ENCODE measurements around the gene RPL13A.

RPL13A gene

DNA sequence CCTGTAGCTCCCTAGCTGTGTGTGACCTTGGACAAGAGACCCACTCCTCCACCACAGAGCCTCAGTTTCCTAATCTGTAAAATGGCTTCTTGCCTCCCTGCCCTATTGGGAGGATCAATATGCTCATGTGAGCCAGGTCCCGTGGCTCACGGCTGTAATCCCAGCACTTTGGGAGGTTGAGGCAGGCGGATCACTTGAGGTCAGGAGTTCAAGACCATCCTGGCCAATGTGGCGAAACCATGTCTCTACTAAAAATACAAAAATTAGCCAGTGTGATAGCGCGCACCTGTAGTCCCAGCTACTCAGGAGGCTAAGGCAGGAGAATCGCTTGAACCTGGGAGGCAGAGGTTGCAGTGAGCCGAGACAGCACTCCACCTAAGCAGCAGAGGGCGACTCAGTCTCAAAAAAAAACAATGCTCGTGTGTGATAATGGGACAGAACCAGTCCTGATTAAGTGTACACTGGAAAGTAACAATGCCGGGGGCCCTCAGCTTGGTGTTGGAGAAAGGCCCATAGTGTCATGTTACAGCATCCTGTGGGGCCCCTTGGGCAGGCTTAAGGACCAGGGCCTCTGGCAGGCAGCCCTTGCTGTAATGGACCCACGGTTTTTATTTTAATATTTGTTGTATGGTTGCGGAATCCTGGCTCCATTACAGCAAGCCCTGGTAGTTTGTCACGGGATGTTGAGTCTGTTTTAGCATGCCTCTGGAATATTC, 15.6 kb downstream of the RPL13A start:
- Histone ChIP-seq H3K9ac (ENCODE audit: low read depth, low read length, poor library complexity, severe bottlenecking) (peak overlapping the region; percentile 15), H3K9me2 (replicated peaks; ENCODE audit: low read depth, low read length) (no peaks in the 10 kb centered on the region), H3K4me3 (ENCODE audit: low read length, poor library complexity, severe bottlenecking) (no peak overlapping the region), H3K4me2 (ENCODE audit: low read depth, low read length, poor library complexity, severe bottlenecking) (no peak overlapping the region), H3F3A (ENCODE audit: low read depth) (peaks cover 5% of the 10 kb centered on the region), H3K36me3 (ENCODE audit: insufficient read depth, low read length) (peaks cover 11% of the 10 kb centered on the region; the same call in 1 of the 2 replicates), H4K20me1 (ENCODE audit: insufficient read depth, low read length, poor library complexity, severe bottlenecking) (peaks cover 26% of the 10 kb centered on the region), H3K4me1 (ENCODE audit: insufficient read depth, low read length, poor library complexity, severe bottlenecking) (peaks cover 38% of the 10 kb centered on the region), H3K79me2 (ENCODE audit: insufficient read depth, low read length) (peaks cover 21% of the 10 kb centered on the region), H3K27me3 (ENCODE audit: insufficient read depth, low read length, poor library complexity, severe bottlenecking) (no peaks in the 10 kb centered on the region), H2AFZ (ENCODE audit: low read length) (no peak overlapping the region), H3K9me3 (ENCODE audit: insufficient read depth, low read depth, low read length) (no peaks in the 10 kb centered on the region)
- no peak for TF ChIP-seq EZH2phosphoT487 (IDR thresholded peaks at IDR 0.05; ENCODE audit: borderline replicate concordance)
- peak; percentile 64 for TF ChIP-seq CTCF (conservative IDR thresholded peaks at IDR 0.05; ENCODE audit: low read length)

GRCh38 chr19:49503582-49503962, 16.2 kb downstream of the RPL13A start:
- H3K4me2 ChIP-seq (ENCODE audit: low read depth, low read length, poor library complexity, severe bottlenecking): no peak overlapping the region
- H3F3A ChIP-seq (ENCODE audit: low read depth): peaks cover 5% of the 10 kb centered on the region
- H3K27me3 ChIP-seq (ENCODE audit: insufficient read depth, low read length, poor library complexity, severe bottlenecking): no peaks in the 10 kb centered on the region
- H3K4me1 ChIP-seq (ENCODE audit: insufficient read depth, low read length, poor library complexity, severe bottlenecking): peaks cover 32% of the 10 kb centered on the region
- H3K9ac ChIP-seq (ENCODE audit: low read depth, low read length, poor library complexity, severe bottlenecking): peak overlapping the region; percentile 15
- no peak overlapping the region for H3K4me3 ChIP-seq (ENCODE audit: low read length, poor library complexity, severe bottlenecking)
- H3K79me2 ChIP-seq (ENCODE audit: insufficient read depth, low read length): peaks cover 15% of the 10 kb centered on the region
- H4K20me1 ChIP-seq (ENCODE audit: insufficient read depth, low read length, poor library complexity, severe bottlenecking): peaks cover 21% of the 10 kb centered on the region
- peaks cover 6% of the 10 kb centered on the region; the same call in 1 of the 2 replicates for H3K36me3 ChIP-seq (ENCODE audit: insufficient read depth, low read length)
- no peak overlapping the region for H2AFZ ChIP-seq (ENCODE audit: low read length)
- H3K9me3 ChIP-seq (ENCODE audit: insufficient read depth, low read depth, low read length): no peaks in the 10 kb centered on the region
- TF ChIP-seq EZH2phosphoT487 (IDR thresholded peaks at IDR 0.05; ENCODE audit: borderline replicate concordance) (no peak), CTCF (conservative IDR thresholded peaks at IDR 0.05; ENCODE audit: low read length) (no peak)
- no peaks in the 10 kb centered on the region for H3K9me2 ChIP-seq (replicated peaks; ENCODE audit: low read depth, low read length)

DNA sequence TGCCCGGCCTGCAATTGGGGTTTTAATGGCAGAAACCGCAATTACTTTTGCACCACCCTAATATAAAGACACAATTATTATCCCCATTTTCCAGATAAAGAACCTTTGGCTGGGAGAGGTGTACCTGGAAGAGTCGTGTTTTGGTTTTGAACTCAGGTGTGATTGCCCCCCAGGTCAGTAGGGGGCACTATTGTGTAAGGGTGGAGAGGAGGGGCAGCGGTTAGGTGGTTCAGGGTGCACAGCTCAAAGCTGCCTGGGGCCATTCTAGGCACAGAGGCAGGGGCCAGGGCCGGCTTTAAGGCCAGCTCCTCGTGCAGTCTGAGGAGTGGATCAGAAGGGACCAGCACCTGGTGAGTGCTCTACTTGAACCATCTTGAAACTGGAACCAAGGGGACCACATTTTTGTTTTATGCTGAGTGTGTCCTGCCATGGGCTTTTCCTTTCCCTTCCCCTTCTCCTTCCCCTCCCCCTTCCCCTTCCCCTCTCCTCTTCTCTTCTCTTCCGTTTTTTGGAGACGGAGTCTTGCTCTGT, 19.2 kb downstream of the RPL13A start:
- H4K20me1 ChIP-seq (ENCODE audit: insufficient read depth, low read length, poor library complexity, severe bottlenecking): no peaks in the 10 kb centered on the region
- H3K4me3 ChIP-seq (ENCODE audit: low read length, poor library complexity, severe bottlenecking): no peak overlapping the region

More for the DNA sequence above, 19.2 kb downstream of the RPL13A start:
- H3K4me2 ChIP-seq (ENCODE audit: low read depth, low read length, poor library complexity, severe bottlenecking): no peak overlapping the region
- H3K36me3 ChIP-seq (ENCODE audit: insufficient read depth, low read length): no peaks in the 10 kb centered on the region
- no peaks in the 10 kb centered on the region for H3K79me2 ChIP-seq (ENCODE audit: insufficient read depth, low read length)
- peaks cover 5% of the 10 kb centered on the region; the same call in 1 of the 2 replicates for H3F3A ChIP-seq (ENCODE audit: low read depth)
- H3K4me1 ChIP-seq (ENCODE audit: insufficient read depth, low read length, poor library complexity, severe bottlenecking): peaks cover 10% of the 10 kb centered on the region
- H3K27me3 ChIP-seq (ENCODE audit: insufficient read depth, low read length, poor library complexity, severe bottlenecking): no peaks in the 10 kb centered on the region
- no peaks in the 10 kb centered on the region for H3K9me3 ChIP-seq (ENCODE audit: insufficient read depth, low read depth, low read length)
- TF ChIP-seq CTCF (conservative IDR thresholded peaks at IDR 0.05; ENCODE audit: low read length): peak; percentile 92
- no peak for TF ChIP-seq EZH2phosphoT487 (IDR thresholded peaks at IDR 0.05; ENCODE audit: borderline replicate concordance)
- H2AFZ ChIP-seq (ENCODE audit: low read length): no peak overlapping the region
- H3K9me2 ChIP-seq (replicated peaks; ENCODE audit: low read depth, low read length): no peaks in the 10 kb centered on the region
- no peak overlapping the region for H3K9ac ChIP-seq (ENCODE audit: low read depth, low read length, poor library complexity, severe bottlenecking)
